Pericardium fibroblast (primary cell): ENCODE data around the gene SPIC. TPM values are rescaled to one million over a fixed set of nuclear protein-coding genes. Genes with fewer than 3 reads are reported as not detected.

ENCODE experiments used
- total RNA-seq: library from RNA; depleted of rRNA; stranded (reverse); fragments of >200 nt; gene quantifications from 2 replicates; pipeline ENCODE4 v1.2.3, GENCODE V29; 2015

The SPIC gene
- not detected in 2 replicates for total RNA-seq

DNA sequence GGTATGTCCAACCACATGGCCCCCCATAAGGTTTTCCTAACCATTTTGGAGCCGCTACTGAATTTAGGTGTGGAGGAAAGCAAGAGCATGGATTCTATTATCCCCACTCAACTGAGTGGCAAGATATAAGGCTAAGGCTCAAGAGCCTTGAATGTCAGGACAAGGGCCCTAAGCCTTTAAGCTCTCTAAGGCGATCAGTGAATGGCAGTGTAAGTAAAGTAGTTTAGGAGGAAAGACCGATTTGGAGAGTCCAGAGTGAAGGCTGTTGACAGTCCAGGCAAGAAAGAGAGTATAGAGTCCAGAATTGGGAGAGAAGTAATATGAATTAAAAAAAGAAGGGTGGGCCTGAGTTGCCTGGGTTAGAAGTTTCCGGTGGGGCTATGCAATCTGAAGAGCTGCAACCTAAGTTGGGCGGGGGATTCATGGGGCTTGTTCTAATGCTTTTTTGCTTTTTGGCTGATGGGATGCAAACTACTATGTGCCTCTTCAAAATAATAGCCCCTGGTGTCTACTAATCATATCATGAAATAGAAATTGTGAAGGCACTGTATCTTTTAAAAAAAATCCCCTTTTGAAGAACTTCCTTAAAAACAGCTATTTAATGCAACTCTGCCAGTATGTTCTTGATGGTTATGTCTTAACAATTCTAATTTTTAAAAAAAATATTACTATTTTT lies at the start of gene SPIC:
Gene SPIC, plus strand, starts transcription at position 626 of the 676 bp plus-strand sequence. CDS start 1,569 bp downstream, outside the sequence.

Other genes with a start within 250 kb of the SPIC start
- 7.7 and 8.2 TPM in 2 replicates for gene UTP20, start 195.2 kb upstream of the SPIC start, total RNA-seq
- 52.4 and 55.5 TPM in 2 replicates for gene ARL1, start 67.6 kb upstream of the SPIC start, total RNA-seq
- 0.09 TPM in 1 of 2 replicates, not detected in the other for gene MYBPC1, start 119.6 kb downstream of the SPIC start, total RNA-seq
- gene CHPT1, start 222.3 kb downstream of the SPIC start, total RNA-seq = 35.1 and 49.1 TPM in 2 replicates